ENCODE data around the gene CFAP221.

Gene CFAP221

GRCh38 chr2:119696494-119697030 is 152.3 kb downstream of the CFAP221 start:
- TF ChIP-seq CTCF (IDR thresholded peaks at IDR 0.05) = no peak

- TF ChIP-seq CTCF (IDR thresholded peaks at IDR 0.05) = no peak
Measured at GRCh38 chr2:119697290-119698020, 153.2 kb downstream of the CFAP221 start.

GRCh38 chr2:119698246-119698645 is 154.0 kb downstream of the CFAP221 start:
- TF ChIP-seq CTCF (IDR thresholded peaks at IDR 0.05) = no peak

GRCh38 chr2:119699016-119699606 is 154.9 kb downstream of the CFAP221 start:
- TF ChIP-seq CTCF (IDR thresholded peaks at IDR 0.05) = no peak

- no peak for TF ChIP-seq CTCF (IDR thresholded peaks at IDR 0.05)
Measured at GRCh38 chr2:119700866-119701265, 156.6 kb downstream of the CFAP221 start.

- TF ChIP-seq CTCF (IDR thresholded peaks at IDR 0.05) = no peak
Measured at GRCh38 chr2:119701352-119701751, 157.1 kb downstream of the CFAP221 start.

- TF ChIP-seq CTCF (IDR thresholded peaks at IDR 0.05) = no peak
Measured at GRCh38 chr2:119702203-119702917, 158.1 kb downstream of the CFAP221 start.
